Subcutaneous adipose tissue (tissue), 4 donors: ENCODE data around the gene OCA2. TPM values are rescaled to one million over a fixed set of nuclear protein-coding genes. Genes with fewer than 3 reads are reported as not detected.

ENCODE experiments used
- total RNA-seq, 4 donors: library from RNA; depleted of rRNA; stranded (reverse); fragments of >200 nt; gene quantifications; one replicate each; pipeline ENCODE4 v1.1.0, GENCODE V29; 2016
- TF ChIP-seq, protein P1 (sequence below): fragments of 450-650 bp; IDR thresholded peaks from one replicate; pipeline ENCODE4 v1.5.1; 2016; ENCODE audit warnings: low read depth, mild to moderate bottlenecking, control low read depth, antibody characterized with exemption, moderate library complexity

The OCA2 gene
- total RNA-seq, 4 donors from 2014 or later: 1.1 TPM; not detected in 3

DNA sequence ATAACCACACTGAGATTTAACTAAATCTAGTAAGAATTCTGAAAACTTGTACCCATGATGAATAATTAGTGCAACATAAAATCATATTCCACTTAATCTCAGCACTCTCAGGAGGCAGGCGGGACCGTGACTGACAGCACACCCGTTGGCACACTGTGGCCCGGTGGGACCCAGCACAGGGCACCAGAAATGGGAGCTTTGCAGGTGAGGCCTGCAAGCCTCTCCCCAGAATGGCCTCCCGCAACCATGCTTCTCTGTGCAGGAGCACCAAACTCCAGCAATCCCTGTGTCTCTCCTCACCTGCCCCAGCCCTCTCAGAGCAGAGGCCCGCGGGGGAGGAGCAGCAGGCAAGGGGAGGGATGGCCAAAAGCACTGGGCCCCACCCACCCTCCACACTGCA lies 31.5 kb upstream of the OCA2 start:
- TF ChIP-seq, protein P1, sequence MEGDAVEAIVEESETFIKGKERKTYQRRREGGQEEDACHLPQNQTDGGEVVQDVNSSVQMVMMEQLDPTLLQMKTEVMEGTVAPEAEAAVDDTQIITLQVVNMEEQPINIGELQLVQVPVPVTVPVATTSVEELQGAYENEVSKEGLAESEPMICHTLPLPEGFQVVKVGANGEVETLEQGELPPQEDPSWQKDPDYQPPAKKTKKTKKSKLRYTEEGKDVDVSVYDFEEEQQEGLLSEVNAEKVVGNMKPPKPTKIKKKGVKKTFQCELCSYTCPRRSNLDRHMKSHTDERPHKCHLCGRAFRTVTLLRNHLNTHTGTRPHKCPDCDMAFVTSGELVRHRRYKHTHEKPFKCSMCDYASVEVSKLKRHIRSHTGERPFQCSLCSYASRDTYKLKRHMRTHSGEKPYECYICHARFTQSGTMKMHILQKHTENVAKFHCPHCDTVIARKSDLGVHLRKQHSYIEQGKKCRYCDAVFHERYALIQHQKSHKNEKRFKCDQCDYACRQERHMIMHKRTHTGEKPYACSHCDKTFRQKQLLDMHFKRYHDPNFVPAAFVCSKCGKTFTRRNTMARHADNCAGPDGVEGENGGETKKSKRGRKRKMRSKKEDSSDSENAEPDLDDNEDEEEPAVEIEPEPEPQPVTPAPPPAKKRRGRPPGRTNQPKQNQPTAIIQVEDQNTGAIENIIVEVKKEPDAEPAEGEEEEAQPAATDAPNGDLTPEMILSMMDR: no peak

DNA sequence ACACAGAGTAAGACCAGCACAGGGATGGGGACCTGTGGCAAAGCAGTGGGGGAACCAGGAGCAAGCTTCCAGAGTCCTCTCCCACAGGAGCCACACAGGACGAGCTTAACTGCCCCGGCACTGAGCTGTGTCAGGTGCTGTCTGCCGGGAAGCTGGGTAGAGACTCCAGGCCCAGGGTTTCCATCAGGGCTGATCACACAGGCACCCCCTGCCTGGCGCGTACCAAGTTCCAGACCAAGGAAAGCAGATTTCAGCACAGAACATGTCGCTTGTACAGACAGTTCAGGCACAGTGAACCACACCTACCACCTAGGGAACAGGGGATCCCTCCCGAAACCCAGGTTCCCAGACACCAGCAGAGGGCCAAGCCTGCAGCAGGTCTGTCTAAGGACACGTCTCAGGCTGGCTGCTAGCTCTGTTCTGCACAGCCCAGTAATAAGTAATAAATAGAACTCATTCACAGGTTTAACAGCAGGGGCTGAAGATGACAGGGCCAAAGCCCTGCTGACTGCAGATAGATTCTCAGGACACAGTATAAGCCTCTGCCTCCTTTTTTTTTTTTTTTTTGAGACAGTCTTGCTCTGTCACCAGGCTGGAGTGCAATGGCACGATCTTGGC lies 30.2 kb upstream of the OCA2 start:
- TF ChIP-seq, protein P1: no peak

DNA sequence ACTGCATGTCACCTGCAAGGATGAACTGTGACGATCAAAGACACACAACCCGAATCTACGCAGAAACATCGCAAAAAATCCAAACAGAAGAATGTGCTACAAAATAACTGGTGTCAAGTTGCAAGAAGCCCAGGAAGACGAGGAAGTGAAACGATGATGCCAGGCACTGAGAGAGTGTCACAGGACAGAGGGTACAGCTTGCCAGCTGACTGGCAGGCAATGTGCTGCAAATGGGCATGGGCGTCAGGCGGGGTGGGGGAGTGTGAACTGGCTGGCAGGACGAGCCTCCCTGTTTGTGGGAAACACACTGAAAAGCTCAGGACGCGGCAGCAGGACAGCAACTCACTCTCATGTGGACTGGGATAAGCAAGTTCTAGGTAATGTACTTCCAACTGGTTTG lies 28.9 kb upstream of the OCA2 start:
- TF ChIP-seq, protein P1: no peak

DNA sequence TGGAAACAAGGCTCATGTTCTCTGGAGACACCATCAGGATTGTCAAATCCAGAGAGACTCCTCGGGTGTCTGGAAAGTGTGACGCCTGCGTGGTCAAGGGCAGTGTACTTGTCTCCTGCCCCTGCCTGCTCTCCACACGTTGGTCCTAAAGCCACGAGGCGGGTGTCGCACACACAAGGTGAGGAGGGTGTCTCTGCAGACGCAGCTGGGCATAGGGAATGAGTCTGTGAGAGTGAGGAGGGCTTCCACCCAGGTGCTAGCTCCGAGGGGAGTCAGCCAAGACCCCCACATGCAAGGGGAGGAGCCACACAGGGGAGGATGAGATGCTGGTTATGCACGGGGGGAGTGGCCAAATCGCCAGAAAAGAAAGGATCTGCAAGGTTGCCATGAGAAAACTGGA lies 27.9 kb upstream of the OCA2 start:
- TF ChIP-seq, protein P1: no peak

DNA sequence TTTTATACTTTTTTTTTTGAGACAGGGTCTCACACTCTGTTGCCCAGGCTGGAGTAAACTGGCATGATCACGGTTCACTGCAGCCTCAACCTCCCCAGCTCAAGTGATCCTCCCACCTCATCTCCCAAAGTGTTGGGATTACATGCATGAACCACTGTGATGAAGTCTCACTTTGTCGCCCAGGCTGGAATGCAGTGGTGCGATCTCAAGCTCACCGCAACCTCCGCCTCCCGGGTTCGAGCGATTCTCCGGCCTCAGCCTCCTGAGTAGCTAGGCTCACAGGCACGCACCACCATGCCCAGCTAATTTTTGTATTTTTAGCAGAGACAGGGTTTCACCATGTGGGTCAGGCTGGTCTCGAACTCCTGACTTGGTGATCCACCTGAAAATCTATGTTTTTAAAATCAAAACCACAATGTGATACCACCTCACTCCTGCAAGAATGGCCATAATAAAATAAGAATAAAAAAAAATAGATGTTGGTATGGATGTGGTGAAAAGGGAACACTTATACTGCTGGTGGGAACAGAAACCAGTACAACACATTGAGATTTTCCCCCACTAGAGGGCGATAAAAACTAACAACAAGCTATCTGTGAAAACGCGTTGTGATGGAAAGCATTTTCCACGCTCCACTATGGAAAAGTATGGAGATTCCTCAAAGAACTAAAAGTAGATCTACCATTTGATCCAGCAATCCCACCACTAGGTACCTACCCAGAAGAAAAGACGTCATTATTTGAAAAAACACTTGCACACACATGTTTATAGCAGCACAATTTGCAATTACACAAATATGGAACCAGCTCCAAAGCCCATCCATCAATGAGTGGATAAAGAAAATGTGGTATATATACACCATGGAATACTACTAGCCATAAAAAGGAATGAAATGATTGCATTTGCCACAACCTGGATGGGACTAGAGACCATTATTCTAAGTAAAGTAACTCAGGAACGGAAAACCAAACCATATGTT lies 26.8 kb upstream of the OCA2 start:
- TF ChIP-seq, protein P1: no peak

DNA sequence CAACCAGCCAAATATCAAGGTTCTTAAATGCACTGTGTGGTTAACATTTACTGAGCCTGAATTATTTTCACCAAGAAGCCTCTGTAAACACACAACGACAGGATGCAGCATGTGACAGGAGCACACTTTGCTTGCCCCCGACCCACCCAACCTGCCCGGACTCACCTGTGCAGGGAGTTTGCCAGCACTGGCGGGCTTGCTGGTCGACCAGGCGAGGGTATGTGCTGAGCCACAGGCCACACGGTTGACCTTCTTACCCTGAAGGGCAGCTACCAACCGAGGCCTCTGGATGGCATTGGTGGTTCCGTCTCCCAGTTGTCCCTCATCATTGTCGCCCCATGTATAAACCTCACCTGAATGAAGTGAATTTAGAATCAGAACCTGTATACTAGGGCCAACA lies 25.7 kb upstream of the OCA2 start:
- TF ChIP-seq, protein P1: no peak

DNA sequence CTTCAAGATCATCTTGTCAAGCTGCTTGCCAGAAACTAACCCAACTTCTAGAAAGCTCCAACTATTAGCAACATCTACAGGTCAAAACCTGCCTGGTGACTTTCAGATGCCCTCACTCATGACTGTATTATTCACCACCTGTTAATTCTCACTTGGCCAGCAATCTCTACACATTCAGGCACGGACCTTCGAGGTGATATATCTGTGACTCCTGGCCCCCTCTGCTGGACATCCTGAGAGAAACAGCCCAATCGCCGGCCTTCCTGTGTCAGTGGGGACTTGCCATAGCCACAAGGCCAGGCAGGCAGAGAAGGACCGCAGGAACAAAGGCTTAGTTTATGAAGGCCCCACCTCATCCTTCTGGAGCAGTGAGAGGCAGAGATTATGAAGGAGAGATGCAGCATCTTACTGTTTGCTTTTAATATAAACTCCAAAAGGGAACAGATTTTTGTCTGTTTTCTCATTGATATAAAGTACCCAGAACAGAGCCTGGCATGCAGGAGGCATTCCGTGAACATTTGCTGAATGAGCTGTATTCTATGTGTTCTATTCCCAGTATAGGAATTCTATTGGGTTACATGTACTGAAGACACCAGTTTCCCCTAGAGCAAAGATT lies 24.4 kb upstream of the OCA2 start:
- TF ChIP-seq, protein P1: no peak
